Vein endothelial cell (primary cell): ENCODE data around the gene CENPI. TPM values are rescaled to one million over a fixed set of nuclear protein-coding genes. Genes with fewer than 3 reads are reported as not detected.

Experiments
- total RNA-seq: library from RNA; depleted of rRNA; stranded (reverse); fragments of >200 nt; gene quantifications from 2 replicates; pipeline ENCODE4 v1.2.3, GENCODE V29; 2012

Gene CENPI
- total RNA-seq, result 7.5 and 17.7 TPM in 2 replicates

GRCh38 chrX:101097546-101098453 is at the start of gene CENPI:
Gene CENPI (plus strand): TSS chrX:101098204. CDS start chrX:101101071, 2,867 bp downstream.

GRCh38 chrX:101051549-101052302 is 46.3 kb upstream of the CENPI start, which contains the start of gene TRMT2B:
Gene TRMT2B (minus strand): TSS chrX:101052111. CDS start chrX:101042289, 9,822 bp downstream.

GRCh38 chrX:101078716-101079598 is 19.0 kb upstream of the CENPI start, which contains the start of gene TMEM35A:
Gene TMEM35A (plus strand): TSS chrX:101078879. CDS start chrX:101079003, 124 bp downstream.

Other genes starting within 250 kb of the CENPI start
- not detected in 2 replicates for gene NOX1, start 223.8 kb upstream of the CENPI start, total RNA-seq
- under 0.01 and 0.29 TPM in 2 replicates for gene XKRX, start 169.3 kb upstream of the CENPI start, total RNA-seq
- not detected in 2 replicates for gene ARL13A, start 128.5 kb upstream of the CENPI start, total RNA-seq
- gene TRMT2B, start 46.1 kb upstream of the CENPI start, total RNA-seq, result 21.2 and 26.7 TPM in 2 replicates
- gene TMEM35A, start 19.3 kb upstream of the CENPI start, total RNA-seq, result 1.8 and 2.9 TPM in 2 replicates
- 0.33 and 0.48 TPM in 2 replicates for gene DRP2, start 121.6 kb downstream of the CENPI start, total RNA-seq
- gene TAF7L, start 193.1 kb downstream of the CENPI start, total RNA-seq, result 0.33 and 0.38 TPM in 2 replicates